Purkinje cell (primary cell): ENCODE data around the gene CRHR2. TPM values are rescaled to one million over a fixed set of nuclear protein-coding genes. Genes with fewer than 3 reads are reported as not detected.

ENCODE experiments used
- polyA plus RNA-seq: library from polyadenylated mRNA; unstranded; fragments of >200 nt; fragmentation: Nextera tagmentation; gene quantifications from 2 replicates; pipeline ENCODE4 v1.2.1, GENCODE V29; 2014

The CRHR2 gene
- not detected in 2 replicates for polyA plus RNA-seq

DNA sequence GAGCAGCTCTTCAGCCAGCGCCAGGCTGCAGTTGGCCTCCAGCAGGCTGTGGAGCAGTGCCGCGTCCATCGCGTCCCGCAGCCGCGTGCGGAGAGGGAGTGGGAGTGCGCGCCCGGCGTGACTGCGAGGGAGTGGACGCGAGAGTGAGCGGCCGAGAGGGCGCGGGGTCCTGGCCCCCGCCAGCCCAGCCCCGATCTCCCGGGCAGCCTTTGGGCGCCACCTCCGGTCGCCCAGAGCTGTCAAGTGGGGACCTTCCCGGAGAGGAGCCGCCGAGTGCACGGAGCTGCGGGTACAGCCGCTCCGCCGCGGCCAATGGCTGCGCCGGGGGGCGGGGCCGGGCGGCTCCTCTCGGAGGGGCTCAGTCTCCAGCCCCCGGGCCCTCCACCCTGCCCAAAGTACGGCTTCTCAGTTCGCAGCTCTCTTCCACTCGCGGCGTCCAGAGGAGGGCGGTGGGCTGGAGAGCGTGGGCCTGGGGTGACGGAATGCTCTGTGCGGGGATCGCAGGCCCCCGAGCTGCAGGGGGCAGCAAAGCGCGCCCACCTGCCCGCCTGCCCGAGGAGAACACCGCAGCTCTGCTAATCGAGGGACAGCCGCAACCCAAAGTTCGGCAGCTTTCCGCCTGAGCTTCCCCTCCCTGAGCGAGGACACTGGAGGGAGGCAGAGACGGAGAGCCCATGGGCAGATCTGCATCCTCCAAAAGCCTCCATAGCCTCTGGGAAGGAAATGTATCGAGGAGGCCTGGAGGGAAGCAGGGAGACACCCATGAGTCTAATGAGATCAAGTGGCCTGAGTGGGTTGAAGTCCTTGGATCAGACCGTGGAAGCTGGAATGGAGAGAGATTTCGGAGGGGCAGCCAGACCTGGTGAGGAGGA, at the start of gene CRHR2:
TSS of gene CRHR2 (minus strand) at position 245 of the 872 bp plus-strand sequence. CDS start at position 69, 176 bp downstream.

Other genes with a start within 250 kb of the CRHR2 start
- 0.30 TPM in 1 of 2 replicates, not detected in the other for gene NOD1, start 203.7 kb downstream of the CRHR2 start, polyA plus RNA-seq
- 47.5 and 75.9 TPM in 2 replicates for gene GGCT, start 177.6 kb downstream of the CRHR2 start, polyA plus RNA-seq
- gene GARS1, start 87.6 kb downstream of the CRHR2 start, polyA plus RNA-seq, result 167 and 184 TPM in 2 replicates
- 0.22 and 0.60 TPM in 2 replicates for gene INMT, start 69.7 kb upstream of the CRHR2 start, polyA plus RNA-seq
- gene MINDY4, start 89.0 kb upstream of the CRHR2 start, polyA plus RNA-seq, result 2.2 and 3.7 TPM in 2 replicates
- gene AQP1, start 229.4 kb upstream of the CRHR2 start, polyA plus RNA-seq, result 0.10 and 0.40 TPM in 2 replicates